Caco-2 (cell line): ENCODE data around the gene TPRX1. TPM values are rescaled to one million over a fixed set of nuclear protein-coding genes. Genes with fewer than 3 reads are reported as not detected.

ENCODE experiments used
- BruUV-seq: library from RNA; stranded (reverse); fragments of 400-500 nt; replicated peaks from 2 replicates; lab custom pipeline; 2021; lab: Mats Ljungman, UMichigan
- CTCF ChIA-PET: fragments of 300-600 bp; sonication (Branson Sonifier 250); formaldehyde crosslinking; loops from one replicate; lab custom pipeline; 2022; ENCODE audit warnings: antibody characterized with exemption; lab: Charles Lee
- POLR2A ChIA-PET: fragments of 300-600 bp; sonication (Branson Sonifier 250); formaldehyde crosslinking; loops from one replicate; lab custom pipeline; 2022; ENCODE audit warnings: antibody characterized with exemption; lab: Charles Lee
- DNase-seq, 2 experiments: peaks; one replicate each; pipeline versions ENCODE4 v3.0.0 to v3.0.0-alpha.2; 2020 to 2022
- H3K27me3 ChIP-seq: replicated peaks from 2 replicates; pipeline ENCODE4 v1.6.0; 2011; ENCODE audit warnings: low read length; ENCODE audit not compliant: control insufficient read depth, insufficient read depth
- H3K36me3 ChIP-seq: 2 replicates; pipeline ENCODE4 v1.5.1; 2011; ENCODE audit warnings: low read length; ENCODE audit not compliant: control insufficient read depth, insufficient read depth
- H3K4me1 ChIP-seq: fragments of 250-450 bp; sonication (Bioruptor Pico); 2 replicates; pipeline ENCODE4 v1.5.1; 2020; ENCODE audit warnings: mild to moderate bottlenecking
- H3K4me3 ChIP-seq: 2 replicates; pipeline ENCODE4 v1.5.1; 2011; ENCODE audit warnings: low read depth, mild to moderate bottlenecking, control low read depth, low read length
- H3K9me3 ChIP-seq: fragments of 250-450 bp; sonication (Bioruptor Pico); 2 replicates; pipeline ENCODE4 v1.5.1; 2020; ENCODE audit warnings: mild to moderate bottlenecking, moderate library complexity
- H3K27ac Mint-ChIP-seq: one replicate; pipeline ENCODE4 v1.8.0; 2022; ENCODE audit warnings: mixed read lengths; ENCODE audit not compliant: unreplicated experiment
- H3K27me3 Mint-ChIP-seq: one replicate; pipeline ENCODE4 v1.8.0; 2022; ENCODE audit warnings: mixed read lengths; ENCODE audit not compliant: insufficient read depth, unreplicated experiment
- H3K36me3 Mint-ChIP-seq: one replicate; pipeline ENCODE4 v1.8.0; 2022; ENCODE audit warnings: mild to moderate bottlenecking, mixed read lengths; ENCODE audit not compliant: insufficient read depth, unreplicated experiment
- H3K4me1 Mint-ChIP-seq: one replicate; pipeline ENCODE4 v1.8.0; 2022; ENCODE audit warnings: low read depth, mixed read lengths; ENCODE audit not compliant: unreplicated experiment
- H3K4me3 Mint-ChIP-seq: one replicate; pipeline ENCODE4 v1.8.0; 2022; ENCODE audit warnings: mild to moderate bottlenecking, moderate library complexity, mixed read lengths; ENCODE audit not compliant: unreplicated experiment
- H3K9me3 Mint-ChIP-seq: one replicate; pipeline ENCODE4 v1.8.0; 2022; ENCODE audit warnings: mixed read lengths; ENCODE audit not compliant: unreplicated experiment
- CTCF ChIP-seq, 2 experiments: fragments of 200-600 bp in 1 of 2; IDR thresholded peaks; 1 replicate in 1 of 2; 2 replicates in 1 of 2; pipeline versions ENCODE4 v1.5.1 to v1.8.0; 2011 to 2022; ENCODE audit warnings: antibody characterized with exemption in 1 of 2, control low read depth in 1 of 2, inconsistent platforms in 1 of 2, low read depth in 1 of 2, low read length in 1 of 2, mild to moderate bottlenecking in 1 of 2, moderate library complexity in 1 of 2; ENCODE audit not compliant: insufficient read depth in 1 of 2, severe bottlenecking in 1 of 2, unreplicated experiment in 1 of 2
- intact Hi-C: fragments of 100-400 bp; cut with micrococcal nuclease; formaldehyde crosslinking; loops from one replicate; pipeline ENCODE4 v1.10.0; 2022; ENCODE audit not compliant: unreplicated experiment
- total RNA-seq: library from RNA; stranded (reverse); gene quantifications from 2 replicates; pipeline ENCODE4 v1.2.3, GENCODE V29; 2022

Gene TPRX1
- total RNA-seq, 1 experiment from 2014 or later: not detected

GRCh38 chr19:47756627-47756929, 47.8 kb downstream of the TPRX1 start:
- Mint-ChIP-seq H3K4me3 (no peak overlapping the region), H3K9me3 (no peaks in the 10 kb centered on the region), H3K36me3 (peaks cover 83% of the 10 kb centered on the region), H3K4me1 (peaks cover 9% of the 10 kb centered on the region), H3K27me3 (no peaks in the 10 kb centered on the region), H3K27ac (no peak overlapping the region)
- peaks cover 10% of the 10 kb centered on the region; the same call in 1 of the 2 replicates for H3K4me1 ChIP-seq
- no peaks in the 10 kb centered on the region for H3K9me3 ChIP-seq
- H3K27me3 ChIP-seq: no peaks in the 10 kb centered on the region
- intact Hi-C loops: no loop called here
- no TSS peak for BruUV-seq
- H3K4me3 ChIP-seq: no peak overlapping the region
- DNase-seq: no peak
- H3K36me3 ChIP-seq: peaks cover 12% of the 10 kb centered on the region
- POLR2A ChIA-PET: no interaction called here
- CTCF ChIA-PET: no interaction called here
- TF ChIP-seq CTCF (IDR thresholded peaks at IDR 0.05; ENCODE audit: insufficient read depth in 1 of 2, low read depth in 1 of 2, low read length in 1 of 2, severe bottlenecking in 1 of 2, unreplicated experiment in 1 of 2): no peak

- BruUV-seq: no TSS peak
- H3K36me3 Mint-ChIP-seq: peaks cover 89% of the 10 kb centered on the region
Observed at GRCh38 chr19:47755762-47756626, 48.4 kb downstream of the TPRX1 start.

More at GRCh38 chr19:47755762-47756626, 48.4 kb downstream of the TPRX1 start:
- Histone ChIP-seq H3K9me3 (no peaks in the 10 kb centered on the region), H3K4me1 (peaks cover 10% of the 10 kb centered on the region; the same call in 1 of the 2 replicates), H3K27me3 (no peaks in the 10 kb centered on the region), H3K36me3 (peaks cover 12% of the 10 kb centered on the region), H3K4me3 (no peak overlapping the region)
- Mint-ChIP-seq H3K27me3 (no peaks in the 10 kb centered on the region), H3K9me3 (no peaks in the 10 kb centered on the region), H3K4me1 (peaks cover 9% of the 10 kb centered on the region), H3K27ac (no peak overlapping the region), H3K4me3 (no peak overlapping the region)
- no peak for TF ChIP-seq CTCF (IDR thresholded peaks at IDR 0.05; ENCODE audit: insufficient read depth in 1 of 2, low read depth in 1 of 2, low read length in 1 of 2, severe bottlenecking in 1 of 2, unreplicated experiment in 1 of 2)
- ChIA-PET CTCF (no interaction called here), POLR2A (no interaction called here)
- intact Hi-C loops: no loop called here
- no peak for DNase-seq
